Breast epithelium (tissue), 4 donors: ENCODE measurements around the gene PP2D1. TPM values are rescaled to one million over a fixed set of nuclear protein-coding genes. Genes with fewer than 3 reads are reported as not detected.
A peak's percentile ranks its signal among the peaks of the same experiment; 100 is the strongest.

Experiments
- DNase-seq, 2 donors: peaks; one replicate each; pipeline ENCODE4 v3.0.0-alpha.2; 2019; ENCODE audit warnings: low spot score in 2 of 2
- H3K27ac ChIP-seq, 2 donors: fragments of 200-600 bp; sonication (generic) in 1 of 2; one replicate each; pipeline ENCODE4 v1.5.1; 2016 to 2019; ENCODE audit warnings: mild to moderate bottlenecking in 1 of 2
- H3K27me3 ChIP-seq, 2 donors: fragments of 200-600 bp; sonication (generic) in 1 of 2; one replicate each; pipeline versions ENCODE4 v1.5.1 to v1.6.0; 2017 to 2019; ENCODE audit warnings: control low read depth in 1 of 2, mild to moderate bottlenecking in 1 of 2
- H3K36me3 ChIP-seq: fragments of 200-600 bp; one replicate; pipeline ENCODE4 v1.5.1; 2019
- H3K4me1 ChIP-seq, 2 donors: fragments of 200-600 bp; sonication (generic); one replicate each; pipeline ENCODE4 v1.5.1; 2016 to 2019; ENCODE audit warnings: control low read depth in 1 of 2
- H3K4me3 ChIP-seq, 3 donors: fragments of 200-600 bp; sonication (generic); 1 replicate in 2 of 3; 2 replicates in 1 of 3; pipeline ENCODE4 v1.5.1; 2016 to 2019; ENCODE audit warnings: mild to moderate bottlenecking in 3 of 3, moderate library complexity in 2 of 3
- H3K9me3 ChIP-seq, 2 donors: fragments of 200-600 bp; sonication (generic) in 1 of 2; one replicate each; pipeline ENCODE4 v1.5.1; 2016 to 2019; ENCODE audit warnings: control low read depth in 1 of 2
- CTCF ChIP-seq, 3 donors: fragments of 450-650 bp; IDR thresholded peaks; one replicate each; pipeline ENCODE4 v1.5.1; 2016 to 2017; ENCODE audit warnings: antibody characterized with exemption in 3 of 3, mild to moderate bottlenecking in 3 of 3, moderate library complexity in 3 of 3
- POLR2A ChIP-seq: fragments of 450-650 bp; IDR thresholded peaks from one replicate; pipeline ENCODE4 v1.6.1; 2016; ENCODE audit warnings: antibody characterized with exemption, mild to moderate bottlenecking, moderate library complexity
- POLR2AphosphoS5 ChIP-seq, 3 donors: sonication (generic); formaldehyde crosslinking; IDR thresholded peaks; one replicate each; pipeline ENCODE4 v1.6.1; 2017; ENCODE audit warnings: antibody characterized with exemption in 3 of 3
- intact Hi-C: fragments of 100-400 bp; cut with DNase I; formaldehyde crosslinking; loops from one replicate; pipeline ENCODE4 v1.15.1; 2023; ENCODE audit warnings: low total_unique reads
- total RNA-seq, 3 donors: library from RNA; depleted of rRNA; stranded (reverse); fragments of >200 nt; gene quantifications; one replicate each; pipeline ENCODE4 v1.1.0, GENCODE V29; 2016

Gene PP2D1
- not detected for total RNA-seq

- no peaks in the 10 kb centered on the region for H3K36me3 ChIP-seq
- TF ChIP-seq POLR2AphosphoS5 (IDR thresholded peaks at IDR 0.05) (no peak), CTCF (IDR thresholded peaks at IDR 0.05) (no peak), POLR2A (no peak)
- no peak within 1 kb of the TSS for H3K4me3 ChIP-seq
- H3K27me3 ChIP-seq = no peaks in the 10 kb centered on the region
- H3K9me3 ChIP-seq = no peaks in the 10 kb centered on the region
- DNase-seq = no peak
- intact Hi-C loops = no loop called here
- H3K4me1 ChIP-seq = no peaks in the 10 kb centered on the region
- no peak within 1 kb of the TSS for H3K27ac ChIP-seq
These were observed at the start of gene PP2D1 for GRCh38 chr3:20012164-20012563. TSS of gene PP2D1 (minus strand) at chr3:20012264. CDS start at chr3:20012072, 192 bp downstream.

- intact Hi-C loops = no loop called here
- DNase-seq = no peak
- Histone ChIP-seq H3K4me3 (peak overlapping the region in 1 of 3 donors; percentile 25), H3K4me1 (peaks cover 2 to 12% of the 10 kb centered on the region in 2 donors), H3K9me3 (no peaks in the 10 kb centered on the region), H3K36me3 (no peaks in the 10 kb centered on the region), H3K27me3 (no peaks in the 10 kb centered on the region), H3K27ac (peak overlapping the region; percentile 56 to 60)
- no peak for TF ChIP-seq POLR2AphosphoS5 (IDR thresholded peaks at IDR 0.05)
- TF ChIP-seq CTCF (IDR thresholded peaks at IDR 0.05) = no peak
- TF ChIP-seq POLR2A = no peak
These were observed 49.1 kb upstream of the PP2D1 start for GRCh38 chr3:20060974-20061685.

- H3K27ac ChIP-seq = peak overlapping the region in 1 of 2 donors; percentile 49
- H3K4me1 ChIP-seq = peaks cover 6 to 14% of the 10 kb centered on the region in 2 donors
- TF ChIP-seq CTCF (IDR thresholded peaks at IDR 0.05) (no peak), POLR2A (no peak), POLR2AphosphoS5 (IDR thresholded peaks at IDR 0.05) (no peak)
- no peak for DNase-seq
- H3K27me3 ChIP-seq = no peaks in the 10 kb centered on the region
- H3K36me3 ChIP-seq = no peaks in the 10 kb centered on the region
- no peak overlapping the region for H3K4me3 ChIP-seq
- H3K9me3 ChIP-seq = no peaks in the 10 kb centered on the region
- intact Hi-C loops = no loop called here
These were observed 47.9 kb upstream of the PP2D1 start for GRCh38 chr3:20059929-20060328.

GRCh38 chr3:20057612-20058180, 45.6 kb upstream of the PP2D1 start:
- intact Hi-C loops = no loop called here
- TF ChIP-seq POLR2AphosphoS5 (IDR thresholded peaks at IDR 0.05) = no peak
- no peak for TF ChIP-seq CTCF (IDR thresholded peaks at IDR 0.05)
- no peaks in the 10 kb centered on the region for H3K36me3 ChIP-seq
- H3K9me3 ChIP-seq = no peaks in the 10 kb centered on the region
- no peak overlapping the region for H3K4me3 ChIP-seq
- peak overlapping the region; percentile 80 to 84 for H3K27ac ChIP-seq
- DNase-seq = no peak
- H3K4me1 ChIP-seq = peaks cover 12 to 21% of the 10 kb centered on the region in 2 donors
- H3K27me3 ChIP-seq = no peaks in the 10 kb centered on the region
